ENCODE results near the gene SELENON.

- no peak for TF ChIP-seq CTCF (IDR thresholded peaks at IDR 0.05)
- TF ChIP-seq EP300 (IDR thresholded peaks at IDR 0.05) = no peak
- TF ChIP-seq POLR2A (IDR thresholded peaks at IDR 0.05) = no peak
These were observed 4.8 kb upstream of the SELENON start for GRCh38 chr1:25795211-25795610.
